ENCODE results near the gene COBLL1.

- TF ChIP-seq POLR2A (IDR thresholded peaks at IDR 0.05; ENCODE audit: low read depth, low read length) (no peak), POLR2AphosphoS5 (IDR thresholded peaks at IDR 0.05; ENCODE audit: low read depth, low read length) (no peak), TAF1 (IDR thresholded peaks at IDR 0.05; ENCODE audit: low read depth, low read length) (no peak), POU2F2 (IDR thresholded peaks at IDR 0.05; ENCODE audit: low read depth, low read length) (no peak), SPI1 (IDR thresholded peaks at IDR 0.05; ENCODE audit: low read depth, low read length) (no peak)
Measured at GRCh38 chr2:164703915-164704706, 137.5 kb downstream of the COBLL1 start.
